Activated CD4-positive, alpha-beta T cell treated with anti-CD3 and anti-CD28 coated beads, Interleukin-2, amount 10 ng/mL, durations not matched to agents 7 days and 5 days (primary cell): Measurements from ENCODE around the gene LPO. TPM values are rescaled to one million over a fixed set of nuclear protein-coding genes. Genes with fewer than 3 reads are reported as not detected.

Experiments
- CTCF ChIA-PET: fragments of 350-600 bp; sonication (Branson Sonifier 250); formaldehyde crosslinking; loops from one replicate; lab custom pipeline; 2021; ENCODE audit warnings: antibody characterized with exemption; lab: Charles Lee
- POLR2A ChIA-PET: fragments of 350-600 bp; sonication (Branson Sonifier 250); formaldehyde crosslinking; loops from one replicate; lab custom pipeline; 2021; ENCODE audit warnings: antibody characterized with exemption; lab: Charles Lee
- DNase-seq: peaks from one replicate; pipeline ENCODE4 v3.0.0-alpha.2; 2020
- H3K27ac Mint-ChIP-seq: one replicate; pipeline ENCODE4 v1.8.0; 2021; ENCODE audit warnings: mild to moderate bottlenecking, moderate library complexity, mixed read lengths
- H3K27me3 Mint-ChIP-seq: one replicate; pipeline ENCODE4 v1.8.0; 2021; ENCODE audit warnings: mixed read lengths
- H3K36me3 Mint-ChIP-seq: one replicate; pipeline ENCODE4 v1.8.0; 2021; ENCODE audit warnings: low read depth, mixed read lengths
- H3K4me1 Mint-ChIP-seq: one replicate; pipeline ENCODE4 v1.8.0; 2021; ENCODE audit warnings: mixed read lengths
- H3K4me3 Mint-ChIP-seq: one replicate; pipeline ENCODE4 v1.8.0; 2021; ENCODE audit warnings: mild to moderate bottlenecking, moderate library complexity, mixed read lengths
- H3K9me3 Mint-ChIP-seq: one replicate; pipeline ENCODE4 v1.8.0; 2021; ENCODE audit warnings: mixed read lengths
- total RNA-seq, 2 experiments: library from RNA; stranded (reverse); gene quantifications; one replicate each; pipeline ENCODE4 v1.2.3, GENCODE V29; 2021

Gene LPO
- total RNA-seq, 2 experiments from 2014 or later: not detected

GRCh38 chr17:58277107-58277801 lies 38.9 kb downstream of the LPO start:
- Mint-ChIP-seq H3K4me1 (peaks cover 5% of the 10 kb centered on the region), H3K36me3 (no peaks in the 10 kb centered on the region), H3K27ac (no peak overlapping the region), H3K27me3 (peaks cover 17% of the 10 kb centered on the region), H3K9me3 (no peaks in the 10 kb centered on the region), H3K4me3 (no peak overlapping the region)
- POLR2A ChIA-PET: no interaction called here
- peak; percentile 38 for DNase-seq
- CTCF ChIA-PET: interaction anchor here (0.6 to 2.0 kb wide), 3 partner anchors 28 to 1229 kb away, joined by 3 to 6 read pairs (median 4); no protein-coding TSS in a partner anchor

DNA sequence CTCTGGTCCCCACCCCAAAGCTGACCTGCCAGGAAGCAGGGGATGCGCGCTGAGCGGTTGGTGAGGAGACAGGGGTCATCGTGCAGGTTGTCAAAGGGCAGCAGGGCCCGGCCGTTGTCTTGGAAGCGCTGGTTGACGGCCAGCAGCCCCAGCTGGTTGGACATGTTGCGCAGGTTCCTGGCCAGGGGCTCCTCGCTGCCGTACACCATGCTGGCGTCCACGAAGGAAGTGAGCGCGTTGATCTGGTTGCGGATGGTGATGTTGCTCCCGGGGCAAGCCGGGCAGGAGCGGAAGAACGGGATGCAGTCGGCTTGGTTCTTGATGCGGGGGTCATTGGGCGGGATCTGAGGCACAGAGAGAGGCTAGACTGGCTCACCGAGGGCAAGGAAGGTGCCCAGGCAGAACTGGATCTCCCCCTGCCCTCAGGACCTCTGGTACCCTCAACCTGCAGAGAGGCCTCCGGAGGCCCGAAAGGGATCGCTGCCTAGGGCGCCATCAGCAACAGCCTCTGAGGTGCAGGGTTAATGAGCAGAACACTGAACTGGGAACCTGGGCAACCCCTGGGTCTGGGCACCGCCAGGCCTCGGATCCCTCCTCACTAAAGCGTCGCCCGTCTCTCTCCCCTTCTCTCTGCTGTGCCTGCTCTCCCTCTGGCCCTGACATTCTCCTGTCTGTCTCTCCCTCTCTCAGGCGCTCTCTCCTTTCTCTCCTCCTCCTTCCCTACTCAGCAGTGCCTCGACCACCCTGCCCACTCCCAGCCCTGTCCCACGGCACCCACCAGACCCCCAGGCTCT lies 39.6 kb downstream of the LPO start:
- Mint-ChIP-seq H3K9me3 (no peaks in the 10 kb centered on the region), H3K27me3 (peaks cover 17% of the 10 kb centered on the region), H3K36me3 (no peaks in the 10 kb centered on the region), H3K4me1 (peaks cover 5% of the 10 kb centered on the region), H3K27ac (no peak overlapping the region), H3K4me3 (no peak overlapping the region)
- ChIA-PET CTCF (interaction anchor here (0.6 to 1.1 kb wide), 2 partner anchors 1230 to 1252 kb away, joined by 3 read pairs; no protein-coding TSS in a partner anchor), POLR2A (no interaction called here)
- DNase-seq: no peak

GRCh38 chr17:58278661-58279015 lies 40.3 kb downstream of the LPO start:
- DNase-seq: no peak

GRCh38 chr17:58279016-58279711 lies 40.8 kb downstream of the LPO start:
- H3K27ac Mint-ChIP-seq: no peak overlapping the region
- peaks cover 5% of the 10 kb centered on the region for H3K4me1 Mint-ChIP-seq
- H3K27me3 Mint-ChIP-seq: peaks cover 17% of the 10 kb centered on the region
- no peaks in the 10 kb centered on the region for H3K9me3 Mint-ChIP-seq
- no peak for DNase-seq
- ChIA-PET POLR2A (no interaction called here), CTCF (interaction anchor here (0.6 kb wide), 2 partner anchors 346 to 1250 kb away, joined by 3 read pairs; no protein-coding TSS in a partner anchor)
- no peaks in the 10 kb centered on the region for H3K36me3 Mint-ChIP-seq
- H3K4me3 Mint-ChIP-seq: no peak overlapping the region

More at GRCh38 chr17:58278661-58279015, 40.3 kb downstream of the LPO start:
- ChIA-PET CTCF (interaction anchor here (0.6 kb wide), 1 partner anchor 1251 kb away, joined by 3 read pairs; no protein-coding TSS in a partner anchor), POLR2A (no interaction called here)
- no peak overlapping the region for H3K27ac Mint-ChIP-seq
- no peaks in the 10 kb centered on the region for H3K36me3 Mint-ChIP-seq
- peaks cover 17% of the 10 kb centered on the region for H3K27me3 Mint-ChIP-seq
- H3K4me3 Mint-ChIP-seq: no peak overlapping the region
- H3K9me3 Mint-ChIP-seq: no peaks in the 10 kb centered on the region
- H3K4me1 Mint-ChIP-seq: peaks cover 5% of the 10 kb centered on the region

DNA sequence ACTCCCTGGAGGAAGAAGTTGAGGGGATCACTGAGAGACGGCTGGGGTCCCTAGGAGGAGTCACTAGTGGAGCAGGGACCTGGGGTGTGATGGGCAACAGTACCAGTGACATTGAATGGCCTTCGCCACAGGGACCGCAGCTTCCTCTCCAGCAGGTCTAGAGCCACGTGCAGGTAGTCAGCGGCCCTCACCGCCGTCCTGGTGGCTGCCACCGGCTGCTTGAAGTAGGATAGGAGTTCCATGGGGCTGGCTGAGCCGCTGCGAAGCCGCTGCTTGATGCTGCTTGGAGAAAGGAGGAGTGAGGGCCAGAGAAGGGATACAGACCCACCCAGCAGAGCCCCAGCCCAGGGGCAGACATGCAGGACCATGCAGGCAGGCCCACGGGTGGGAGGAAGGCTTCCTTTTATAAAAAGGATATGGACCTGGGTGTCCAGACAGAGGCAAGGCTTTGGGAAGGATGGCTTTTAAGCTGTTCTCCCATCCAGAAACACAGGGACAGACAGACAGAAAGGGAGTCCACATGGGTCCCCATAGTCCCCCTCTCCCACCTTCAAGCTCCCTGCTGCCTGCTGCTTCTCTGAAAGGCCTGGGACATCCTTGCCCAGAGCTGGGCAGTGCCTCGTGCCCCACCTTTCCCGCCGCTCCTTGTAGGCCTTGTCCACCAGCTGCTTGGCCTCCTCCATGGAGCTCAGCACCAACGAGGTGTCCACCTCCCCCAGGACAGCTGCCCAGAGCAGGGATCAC lies 41.5 kb downstream of the LPO start:
- POLR2A ChIA-PET: no interaction called here
- CTCF ChIA-PET: interaction anchor here (0.6 to 1.2 kb wide), 4 partner anchors 30 to 345 kb away, joined by 3 read pairs; partner anchors contain the start of gene RNF43
- Mint-ChIP-seq H3K27me3 (peaks cover 17% of the 10 kb centered on the region), H3K27ac (no peak overlapping the region), H3K9me3 (no peaks in the 10 kb centered on the region), H3K36me3 (no peaks in the 10 kb centered on the region), H3K4me1 (peaks cover 5% of the 10 kb centered on the region), H3K4me3 (no peak overlapping the region)
- no peak for DNase-seq

GRCh38 chr17:58280480-58281217 lies 42.3 kb downstream of the LPO start, which contains the start of gene MPO:
MPO (minus strand) TSS chr17:58280935; CDS start chr17:58280758, 177 bp downstream.
- peaks cover 7% of the 10 kb centered on the region for H3K4me1 Mint-ChIP-seq
- H3K27ac Mint-ChIP-seq: no peak within 1 kb of the TSS
- H3K4me3 Mint-ChIP-seq: no peak within 1 kb of the TSS
- no peaks in the 10 kb centered on the region for H3K9me3 Mint-ChIP-seq
- CTCF ChIA-PET: interaction anchor here (0.8 to 1.2 kb wide), 3 partner anchors 31 to 182 kb away, joined by 3 read pairs; partner anchors contain the start of gene RNF43
- no peaks in the 10 kb centered on the region for H3K36me3 Mint-ChIP-seq
- peaks cover 17% of the 10 kb centered on the region for H3K27me3 Mint-ChIP-seq
- DNase-seq: no peak
- POLR2A ChIA-PET: no interaction called here

GRCh38 chr17:58281511-58282011 lies 43.2 kb downstream of the LPO start:
- CTCF ChIA-PET: interaction anchor here (1.1 kb wide), 1 partner anchor 181 kb away, joined by 3 read pairs; no protein-coding TSS in a partner anchor
- POLR2A ChIA-PET: no interaction called here
- peaks cover 7% of the 10 kb centered on the region for H3K4me1 Mint-ChIP-seq
- H3K36me3 Mint-ChIP-seq: no peaks in the 10 kb centered on the region
- no peak for DNase-seq
- peaks cover 17% of the 10 kb centered on the region for H3K27me3 Mint-ChIP-seq
- H3K4me3 Mint-ChIP-seq: no peak overlapping the region
- H3K27ac Mint-ChIP-seq: no peak overlapping the region
- H3K9me3 Mint-ChIP-seq: no peaks in the 10 kb centered on the region

DNA sequence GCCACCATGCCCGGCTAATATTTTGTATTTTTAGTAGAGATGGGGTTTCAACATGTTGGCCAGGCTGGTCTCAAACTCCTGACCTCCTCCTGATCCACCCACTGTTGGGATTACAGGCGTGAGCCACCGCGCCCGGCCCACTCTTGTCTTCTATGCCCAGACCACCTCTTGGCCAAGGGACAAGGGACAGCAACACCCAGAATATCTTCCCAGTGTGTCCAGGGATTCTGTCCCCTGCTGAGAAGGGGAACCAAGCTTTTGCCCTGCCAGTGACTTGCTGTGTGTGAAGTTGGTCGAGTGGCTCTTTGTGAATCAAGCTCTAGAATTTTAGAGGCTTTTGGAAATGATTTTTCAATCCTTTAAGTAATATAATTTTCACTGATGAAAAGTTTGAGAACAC lies 44.1 kb downstream of the LPO start:
- peaks cover 17% of the 10 kb centered on the region for H3K27me3 Mint-ChIP-seq
- H3K36me3 Mint-ChIP-seq: no peaks in the 10 kb centered on the region
- H3K4me1 Mint-ChIP-seq: peaks cover 7% of the 10 kb centered on the region
- DNase-seq: no peak
- no peak overlapping the region for H3K4me3 Mint-ChIP-seq
- H3K27ac Mint-ChIP-seq: no peak overlapping the region
- CTCF ChIA-PET: no interaction called here
- POLR2A ChIA-PET: no interaction called here
- H3K9me3 Mint-ChIP-seq: no peaks in the 10 kb centered on the region

GRCh38 chr17:58283674-58284612 lies 45.6 kb downstream of the LPO start:
- no peaks in the 10 kb centered on the region for H3K9me3 Mint-ChIP-seq
- no peaks in the 10 kb centered on the region for H3K36me3 Mint-ChIP-seq
- peaks cover 21% of the 10 kb centered on the region for H3K27me3 Mint-ChIP-seq
- H3K4me3 Mint-ChIP-seq: no peak overlapping the region
- POLR2A ChIA-PET: no interaction called here
- H3K27ac Mint-ChIP-seq: no peak overlapping the region
- CTCF ChIA-PET: interaction anchor here (0.7 kb wide), 1 partner anchor 33 kb away, joined by 3 read pairs; no protein-coding TSS in a partner anchor
- DNase-seq: no peak
- H3K4me1 Mint-ChIP-seq: peaks cover 7% of the 10 kb centered on the region

DNA sequence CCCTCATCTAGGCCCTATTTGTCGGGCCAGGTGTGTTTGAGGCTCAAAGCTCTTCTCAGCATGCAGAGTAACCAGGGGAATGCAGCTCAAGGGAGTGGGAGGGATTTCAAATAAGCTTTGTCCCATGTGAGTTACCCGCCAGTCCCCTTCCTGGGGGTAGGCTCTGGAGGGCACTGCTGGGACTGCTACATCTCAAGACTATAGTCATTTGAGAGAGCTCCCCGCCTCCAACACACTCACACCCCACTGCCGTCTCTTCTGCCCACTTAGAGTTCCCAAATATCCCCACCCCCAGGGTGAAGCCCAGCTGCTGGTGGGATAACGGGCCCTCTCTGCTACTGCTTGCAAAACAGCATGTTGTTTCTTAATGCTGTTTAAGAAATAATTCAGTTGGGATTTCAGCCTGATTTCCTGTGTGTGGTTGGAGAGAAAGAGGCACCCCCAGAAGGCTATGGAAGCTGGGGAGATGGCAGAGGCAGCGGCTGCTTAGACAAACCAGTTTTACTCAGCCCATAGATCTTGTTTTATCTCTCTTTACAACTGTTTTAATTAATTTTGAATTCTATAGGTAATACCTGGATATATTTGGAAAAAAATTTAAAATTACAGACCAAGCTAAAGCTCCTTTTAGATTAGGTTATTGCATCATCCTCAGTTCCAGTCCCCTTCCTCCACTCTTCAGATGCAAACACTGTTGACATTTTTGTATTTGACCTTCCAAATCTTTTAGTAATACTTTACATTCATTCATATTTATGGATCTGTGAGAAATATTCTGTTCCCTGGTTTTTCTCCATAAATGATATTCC lies 46.4 kb downstream of the LPO start:
- Mint-ChIP-seq H3K9me3 (no peaks in the 10 kb centered on the region), H3K27me3 (peaks cover 18% of the 10 kb centered on the region), H3K4me1 (peaks cover 2% of the 10 kb centered on the region), H3K36me3 (no peaks in the 10 kb centered on the region), H3K27ac (no peak overlapping the region), H3K4me3 (no peak overlapping the region)
- POLR2A ChIA-PET: no interaction called here
- CTCF ChIA-PET: interaction anchor here (0.6 to 0.7 kb wide), 2 partner anchors 32 to 290 kb away, joined by 3 read pairs; no protein-coding TSS in a partner anchor
- no peak for DNase-seq
